Gastroesophageal sphincter (tissue), 3 donors: Measurements from ENCODE around the gene PLXDC2.

Experiments used
- POLR2A ChIP-seq, 2 donors: fragments of 450-650 bp; IDR thresholded peaks; one replicate each; pipeline ENCODE4 v1.6.1; 2017; ENCODE audit warnings: antibody characterized with exemption in 2 of 2, mild to moderate bottlenecking in 2 of 2, moderate library complexity in 1 of 2
- POLR2AphosphoS5 ChIP-seq: sonication (generic); formaldehyde crosslinking; IDR thresholded peaks from one replicate; pipeline ENCODE4 v1.6.1; 2017; ENCODE audit warnings: antibody characterized with exemption
- TF ChIP-seq, protein P1 (sequence below), 4 experiments: fragments of 200-600 bp in 2 of 4; fragments of 450-650 bp in 2 of 4; sonication (generic) in 1 of 4; IDR thresholded peaks; one replicate each; pipeline ENCODE4 v1.5.1; 2017 to 2019; ENCODE audit warnings: antibody characterized with exemption in 4 of 4, mild to moderate bottlenecking in 2 of 4, moderate library complexity in 2 of 4

DNA sequence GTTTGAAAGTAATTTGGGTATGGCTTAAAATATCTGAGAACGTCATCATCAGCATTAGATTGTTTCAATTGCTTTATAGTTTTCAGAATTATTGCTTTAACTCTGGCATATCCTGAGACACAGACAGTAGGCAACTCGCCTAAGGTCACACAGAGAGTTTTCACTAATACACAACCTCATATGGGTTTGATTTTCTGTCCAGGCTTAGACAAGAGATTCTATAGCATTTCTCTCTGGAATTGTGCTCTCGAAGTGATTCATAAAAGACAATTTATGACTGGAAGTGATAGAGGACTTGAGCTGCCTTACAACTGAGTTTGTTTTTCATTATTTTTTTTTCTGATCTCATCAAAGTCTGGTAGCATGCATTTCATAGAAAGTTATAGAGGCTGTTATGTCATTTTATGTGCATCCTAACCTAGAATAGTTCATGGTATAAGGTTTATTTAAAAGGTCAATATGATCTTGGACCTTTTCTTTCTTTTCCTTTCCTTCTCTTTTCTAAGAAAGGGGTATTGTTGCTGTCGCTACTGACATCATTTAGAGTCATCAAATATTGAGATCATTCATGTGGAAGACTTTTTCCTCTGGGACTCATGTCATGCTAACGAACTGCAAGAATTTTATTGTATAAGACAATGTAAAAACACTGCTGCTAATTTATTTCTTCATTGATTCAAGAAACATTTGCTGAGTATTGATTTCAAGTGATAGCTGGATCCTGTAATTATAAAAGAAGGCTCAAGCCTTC, 278.2 kb downstream of the PLXDC2 start:
- TF ChIP-seq POLR2A (IDR thresholded peaks at IDR 0.05): no peak
- TF ChIP-seq, protein P1, sequence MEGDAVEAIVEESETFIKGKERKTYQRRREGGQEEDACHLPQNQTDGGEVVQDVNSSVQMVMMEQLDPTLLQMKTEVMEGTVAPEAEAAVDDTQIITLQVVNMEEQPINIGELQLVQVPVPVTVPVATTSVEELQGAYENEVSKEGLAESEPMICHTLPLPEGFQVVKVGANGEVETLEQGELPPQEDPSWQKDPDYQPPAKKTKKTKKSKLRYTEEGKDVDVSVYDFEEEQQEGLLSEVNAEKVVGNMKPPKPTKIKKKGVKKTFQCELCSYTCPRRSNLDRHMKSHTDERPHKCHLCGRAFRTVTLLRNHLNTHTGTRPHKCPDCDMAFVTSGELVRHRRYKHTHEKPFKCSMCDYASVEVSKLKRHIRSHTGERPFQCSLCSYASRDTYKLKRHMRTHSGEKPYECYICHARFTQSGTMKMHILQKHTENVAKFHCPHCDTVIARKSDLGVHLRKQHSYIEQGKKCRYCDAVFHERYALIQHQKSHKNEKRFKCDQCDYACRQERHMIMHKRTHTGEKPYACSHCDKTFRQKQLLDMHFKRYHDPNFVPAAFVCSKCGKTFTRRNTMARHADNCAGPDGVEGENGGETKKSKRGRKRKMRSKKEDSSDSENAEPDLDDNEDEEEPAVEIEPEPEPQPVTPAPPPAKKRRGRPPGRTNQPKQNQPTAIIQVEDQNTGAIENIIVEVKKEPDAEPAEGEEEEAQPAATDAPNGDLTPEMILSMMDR (IDR thresholded peaks at IDR 0.05): no peak
- no peak for TF ChIP-seq POLR2AphosphoS5
